Measurements from ENCODE around the gene NFIA. TPM values are rescaled to one million over a fixed set of nuclear protein-coding genes. Genes with fewer than 3 reads are reported as not detected.

NFIA gene
- total and polyA plus RNA-seq, 2 of the 13 experiments (the other 11 are each of a cell fraction or from before 2014, with no cell fraction given), result 14.7 to 28.5 TPM

GRCh38 chr1:61184040-61184713 is 101.8 kb downstream of the NFIA start (continued):
- TF ChIP-seq ZNF382 (CRISPR knock-in tag; IDR thresholded peaks at IDR 0.05; ENCODE audit: borderline replicate concordance) (no peak), EED (CRISPR knock-in tag; IDR thresholded peaks at IDR 0.05) (no peak), FOXK2 (IDR thresholded peaks at IDR 0.05) (0 out of 2 replicates have a peak, but pooled peaks have one; percentile 51), GFI1 (CRISPR knock-in tag; IDR thresholded peaks at IDR 0.05; ENCODE audit: borderline replicate concordance) (0 out of 2 replicates have a peak, but pooled peaks have one; percentile 37), NFAT5 (CRISPR knock-in tag; IDR thresholded peaks at IDR 0.05) (no peak), CREM (IDR thresholded peaks at IDR 0.05) (peak; percentile 26; the same call in 1 of the 2 replicates), CREM (CRISPR knock-in tag; IDR thresholded peaks at IDR 0.05) (no peak)
- TF ChIP-seq, protein P1, sequence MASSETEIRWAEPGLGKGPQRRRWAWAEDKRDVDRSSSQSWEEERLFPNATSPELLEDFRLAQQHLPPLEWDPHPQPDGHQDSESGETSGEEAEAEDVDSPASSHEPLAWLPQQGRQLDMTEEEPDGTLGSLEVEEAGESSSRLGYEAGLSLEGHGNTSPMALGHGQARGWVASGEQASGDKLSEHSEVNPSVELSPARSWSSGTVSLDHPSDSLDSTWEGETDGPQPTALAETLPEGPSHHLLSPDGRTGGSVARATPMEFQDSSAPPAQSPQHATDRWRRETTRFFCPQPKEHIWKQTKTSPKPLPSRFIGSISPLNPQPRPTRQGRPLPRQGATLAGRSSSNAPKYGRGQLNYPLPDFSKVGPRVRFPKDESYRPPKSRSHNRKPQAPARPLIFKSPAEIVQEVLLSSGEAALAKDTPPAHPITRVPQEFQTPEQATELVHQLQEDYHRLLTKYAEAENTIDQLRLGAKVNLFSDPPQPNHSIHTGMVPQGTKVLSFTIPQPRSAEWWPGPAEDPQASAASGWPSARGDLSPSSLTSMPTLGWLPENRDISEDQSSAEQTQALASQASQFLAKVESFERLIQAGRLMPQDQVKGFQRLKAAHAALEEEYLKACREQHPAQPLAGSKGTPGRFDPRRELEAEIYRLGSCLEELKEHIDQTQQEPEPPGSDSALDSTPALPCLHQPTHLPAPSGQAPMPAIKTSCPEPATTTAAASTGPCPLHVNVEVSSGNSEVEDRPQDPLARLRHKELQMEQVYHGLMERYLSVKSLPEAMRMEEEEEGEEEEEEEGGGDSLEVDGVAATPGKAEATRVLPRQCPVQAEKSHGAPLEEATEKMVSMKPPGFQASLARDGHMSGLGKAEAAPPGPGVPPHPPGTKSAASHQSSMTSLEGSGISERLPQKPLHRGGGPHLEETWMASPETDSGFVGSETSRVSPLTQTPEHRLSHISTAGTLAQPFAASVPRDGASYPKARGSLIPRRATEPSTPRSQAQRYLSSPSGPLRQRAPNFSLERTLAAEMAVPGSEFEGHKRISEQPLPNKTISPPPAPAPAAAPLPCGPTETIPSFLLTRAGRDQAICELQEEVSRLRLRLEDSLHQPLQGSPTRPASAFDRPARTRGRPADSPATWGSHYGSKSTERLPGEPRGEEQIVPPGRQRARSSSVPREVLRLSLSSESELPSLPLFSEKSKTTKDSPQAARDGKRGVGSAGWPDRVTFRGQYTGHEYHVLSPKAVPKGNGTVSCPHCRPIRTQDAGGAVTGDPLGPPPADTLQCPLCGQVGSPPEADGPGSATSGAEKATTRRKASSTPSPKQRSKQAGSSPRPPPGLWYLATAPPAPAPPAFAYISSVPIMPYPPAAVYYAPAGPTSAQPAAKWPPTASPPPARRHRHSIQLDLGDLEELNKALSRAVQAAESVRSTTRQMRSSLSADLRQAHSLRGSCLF (CRISPR knock-in tag; IDR thresholded peaks at IDR 0.05; ENCODE audit: borderline replicate concordance), result no peak
- TF ChIP-seq, protein P2, sequence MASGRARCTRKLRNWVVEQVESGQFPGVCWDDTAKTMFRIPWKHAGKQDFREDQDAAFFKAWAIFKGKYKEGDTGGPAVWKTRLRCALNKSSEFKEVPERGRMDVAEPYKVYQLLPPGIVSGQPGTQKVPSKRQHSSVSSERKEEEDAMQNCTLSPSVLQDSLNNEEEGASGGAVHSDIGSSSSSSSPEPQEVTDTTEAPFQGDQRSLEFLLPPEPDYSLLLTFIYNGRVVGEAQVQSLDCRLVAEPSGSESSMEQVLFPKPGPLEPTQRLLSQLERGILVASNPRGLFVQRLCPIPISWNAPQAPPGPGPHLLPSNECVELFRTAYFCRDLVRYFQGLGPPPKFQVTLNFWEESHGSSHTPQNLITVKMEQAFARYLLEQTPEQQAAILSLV (CRISPR knock-in tag; IDR thresholded peaks at IDR 0.05; ENCODE audit: borderline replicate concordance), result no peak
- TF ChIP-seq, protein P3, sequence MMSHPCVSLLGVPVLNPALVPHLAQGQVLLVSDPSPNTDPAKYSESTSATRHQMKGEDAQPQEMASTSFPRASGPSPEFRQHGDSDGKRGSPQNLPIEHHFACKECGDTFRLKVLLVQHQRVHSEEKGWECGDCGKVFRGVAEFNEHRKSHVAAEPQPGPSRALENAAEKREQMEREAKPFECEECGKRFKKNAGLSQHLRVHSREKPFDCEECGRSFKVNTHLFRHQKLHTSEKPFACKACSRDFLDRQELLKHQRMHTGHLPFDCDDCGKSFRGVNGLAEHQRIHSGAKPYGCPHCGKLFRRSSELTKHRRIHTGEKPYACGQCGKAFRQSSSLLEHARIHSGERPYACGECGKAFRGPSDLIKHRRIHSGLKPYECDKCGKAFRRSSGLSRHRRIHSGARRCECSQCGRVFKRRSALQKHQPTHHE (CRISPR knock-in tag; IDR thresholded peaks at IDR 0.05; ENCODE audit: borderline replicate concordance), result 0 out of 2 replicates have a peak, but pooled peaks have one; percentile 44
- TF ChIP-seq, protein P4, sequence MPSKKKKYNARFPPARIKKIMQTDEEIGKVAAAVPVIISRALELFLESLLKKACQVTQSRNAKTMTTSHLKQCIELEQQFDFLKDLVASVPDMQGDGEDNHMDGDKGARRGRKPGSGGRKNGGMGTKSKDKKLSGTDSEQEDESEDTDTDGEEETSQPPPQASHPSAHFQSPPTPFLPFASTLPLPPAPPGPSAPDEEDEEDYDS (CRISPR knock-in tag; IDR thresholded peaks at IDR 0.05), result peak; percentile 25; the same call in 1 of the 2 replicates
